22Rv1 (cell line): Measurements from ENCODE around the gene ZNF683.

ENCODE experiments used
- H3K27ac ChIP-seq: fragments of 450-650 bp; 2 replicates; pipeline ENCODE4 v1.5.1; 2017
- ZFX ChIP-seq: fragments of 450-650 bp; IDR thresholded peaks from 2 replicates; pipeline ENCODE4 v1.6.1; 2017; ENCODE audit warnings: antibody characterized with exemption, borderline replicate concordance
- TF ChIP-seq, protein P1 (sequence below): fragments of 450-650 bp; IDR thresholded peaks from 2 replicates; pipeline ENCODE4 v1.5.1; 2017; ENCODE audit warnings: mild to moderate bottlenecking

Gene ZNF683

GRCh38 chr1:26351590-26352337 lies 20.8 kb downstream of the ZNF683 start:
- TF ChIP-seq, protein P1, sequence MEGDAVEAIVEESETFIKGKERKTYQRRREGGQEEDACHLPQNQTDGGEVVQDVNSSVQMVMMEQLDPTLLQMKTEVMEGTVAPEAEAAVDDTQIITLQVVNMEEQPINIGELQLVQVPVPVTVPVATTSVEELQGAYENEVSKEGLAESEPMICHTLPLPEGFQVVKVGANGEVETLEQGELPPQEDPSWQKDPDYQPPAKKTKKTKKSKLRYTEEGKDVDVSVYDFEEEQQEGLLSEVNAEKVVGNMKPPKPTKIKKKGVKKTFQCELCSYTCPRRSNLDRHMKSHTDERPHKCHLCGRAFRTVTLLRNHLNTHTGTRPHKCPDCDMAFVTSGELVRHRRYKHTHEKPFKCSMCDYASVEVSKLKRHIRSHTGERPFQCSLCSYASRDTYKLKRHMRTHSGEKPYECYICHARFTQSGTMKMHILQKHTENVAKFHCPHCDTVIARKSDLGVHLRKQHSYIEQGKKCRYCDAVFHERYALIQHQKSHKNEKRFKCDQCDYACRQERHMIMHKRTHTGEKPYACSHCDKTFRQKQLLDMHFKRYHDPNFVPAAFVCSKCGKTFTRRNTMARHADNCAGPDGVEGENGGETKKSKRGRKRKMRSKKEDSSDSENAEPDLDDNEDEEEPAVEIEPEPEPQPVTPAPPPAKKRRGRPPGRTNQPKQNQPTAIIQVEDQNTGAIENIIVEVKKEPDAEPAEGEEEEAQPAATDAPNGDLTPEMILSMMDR = no peak
- TF ChIP-seq ZFX = no peak
- no peak overlapping the region for H3K27ac ChIP-seq

DNA sequence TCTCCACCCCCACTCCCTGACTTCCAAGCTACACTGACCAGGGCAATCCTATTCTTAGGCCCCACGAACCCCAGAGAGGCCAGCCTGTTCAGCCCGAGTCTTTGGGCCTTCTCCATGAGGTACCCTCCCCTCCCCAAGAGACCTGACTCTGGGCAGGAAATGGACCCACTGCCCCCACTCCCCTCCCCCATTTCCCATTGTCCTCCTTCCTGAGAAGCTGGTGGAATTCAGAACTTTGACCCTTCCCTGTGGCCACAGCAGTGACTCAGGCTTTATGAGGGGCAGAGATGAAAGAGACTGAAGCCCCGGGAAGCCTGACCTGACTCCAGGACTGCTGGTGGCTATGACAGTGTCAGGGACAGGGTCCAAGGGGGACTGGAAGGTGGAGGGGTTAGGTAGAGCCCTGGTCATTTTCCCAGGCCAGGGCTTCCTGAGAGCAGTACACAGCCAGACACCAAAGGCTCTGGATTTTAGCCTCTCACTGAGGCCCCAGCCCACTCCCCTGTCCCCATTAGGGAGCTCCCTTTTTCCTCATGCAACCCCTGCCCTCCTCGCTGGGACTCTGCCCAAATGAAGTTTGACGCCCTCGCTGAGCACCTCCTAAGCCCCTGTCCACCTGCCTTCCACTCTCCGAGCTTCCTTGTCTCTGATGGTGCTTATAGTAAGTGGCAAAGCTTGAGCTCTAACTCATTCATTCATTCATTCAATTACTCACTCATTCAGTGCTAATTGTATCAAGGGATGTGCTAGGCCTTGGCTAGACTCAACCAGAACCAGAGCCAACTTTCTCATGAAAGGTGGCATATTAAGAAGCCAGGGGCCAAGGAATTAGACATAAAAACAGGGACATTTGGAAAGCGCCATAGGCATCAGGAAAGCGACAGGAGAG lies 21.6 kb downstream of the ZNF683 start:
- H3K27ac ChIP-seq = no peak overlapping the region
- TF ChIP-seq ZFX = no peak
- TF ChIP-seq, protein P1 = no peak

DNA sequence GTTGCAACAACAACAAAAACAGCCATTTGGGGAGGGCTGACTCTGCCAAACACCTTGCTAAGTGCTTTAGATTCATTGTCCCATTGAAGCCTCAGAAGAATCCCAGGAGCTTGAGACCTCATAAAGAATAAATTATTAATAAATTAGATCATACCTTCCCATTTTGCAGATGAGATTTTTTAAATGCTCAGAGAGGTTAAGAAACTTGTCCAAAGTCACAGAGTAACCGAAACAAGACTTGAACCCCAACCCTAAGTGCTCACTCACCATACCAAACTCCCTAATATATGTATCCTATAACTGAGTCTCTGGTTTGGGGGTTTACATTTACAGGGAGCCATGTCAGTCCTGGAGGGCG lies 22.2 kb downstream of the ZNF683 start:
- H3K27ac ChIP-seq = no peak overlapping the region
- TF ChIP-seq ZFX = no peak

- no peak overlapping the region for H3K27ac ChIP-seq
- no peak for TF ChIP-seq ZFX
- TF ChIP-seq, protein P1 = no peak
Observed at GRCh38 chr1:26349877-26350244, 22.7 kb downstream of the ZNF683 start.

DNA sequence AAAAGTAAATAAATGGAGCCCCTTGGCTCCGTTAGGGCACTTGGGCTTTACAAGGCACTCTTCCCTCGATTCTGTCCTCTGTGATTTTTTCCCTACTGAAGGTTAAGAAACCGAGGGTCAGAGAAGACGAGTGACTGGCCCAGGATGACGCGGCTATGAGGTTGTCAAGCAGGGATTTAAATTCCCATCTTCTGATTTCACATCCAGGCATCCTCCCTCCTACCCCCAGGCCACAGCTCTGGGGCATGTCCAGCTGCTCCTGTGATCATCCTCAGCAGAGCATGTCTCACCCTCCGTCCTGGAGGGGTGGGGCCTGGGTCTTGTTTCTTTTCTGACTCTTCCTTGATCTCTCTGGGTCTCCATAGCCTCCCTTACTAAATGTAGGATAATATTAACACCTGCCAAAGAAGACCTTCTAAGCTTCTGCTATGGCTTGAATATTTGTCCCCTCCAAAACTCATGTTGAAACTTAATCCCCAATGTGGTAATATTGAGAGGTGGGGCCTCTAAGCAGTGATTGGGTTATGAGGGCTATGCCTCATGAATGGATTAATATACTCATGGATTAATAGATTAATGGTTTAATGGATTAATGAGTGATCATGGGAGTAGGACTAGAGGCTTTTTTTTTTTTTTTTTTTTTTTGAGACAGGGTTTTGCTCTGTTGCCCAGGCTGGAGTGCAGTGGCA lies 23.2 kb downstream of the ZNF683 start:
- no peak overlapping the region for H3K27ac ChIP-seq
- TF ChIP-seq ZFX = no peak
- TF ChIP-seq, protein P1 = no peak

DNA sequence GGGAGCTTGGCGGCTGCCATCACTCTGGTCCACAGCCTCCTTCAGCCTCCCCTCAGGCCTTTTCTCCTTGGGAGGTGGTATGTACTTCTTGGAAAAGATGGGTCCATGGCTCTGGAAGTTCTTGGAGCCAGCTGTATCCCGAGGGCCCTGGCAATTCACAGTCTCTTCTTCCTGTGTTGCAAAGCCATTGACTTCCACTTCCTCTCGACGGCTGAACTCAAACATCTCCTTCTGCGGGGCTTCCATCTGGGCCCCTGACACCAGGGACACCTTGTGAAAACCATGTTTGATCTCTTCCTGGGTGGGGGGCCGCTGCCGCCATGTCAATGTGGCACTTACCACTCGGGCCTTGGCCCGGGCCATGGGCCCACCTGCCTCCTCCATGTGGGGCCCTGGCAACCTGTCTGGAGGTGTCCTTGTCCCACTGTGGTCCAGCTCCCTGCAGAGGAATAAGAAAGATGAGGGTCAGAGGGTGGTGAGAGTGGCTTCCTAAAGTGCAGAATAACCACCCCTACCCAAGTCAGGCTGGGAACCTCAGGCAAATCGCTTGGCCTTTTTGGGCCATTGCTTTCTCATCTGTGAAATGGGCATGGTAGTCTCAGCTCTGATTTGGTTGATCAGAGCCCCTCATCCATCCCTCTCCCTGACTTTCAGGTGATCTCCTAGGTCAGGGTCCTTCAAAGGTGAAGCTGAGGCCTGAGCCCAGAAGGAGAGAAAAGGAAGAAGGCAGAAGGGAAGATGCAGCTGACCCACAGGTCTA lies 26.1 kb downstream of the ZNF683 start:
- TF ChIP-seq, protein P1 = no peak
- TF ChIP-seq ZFX = no peak
- H3K27ac ChIP-seq = no peak overlapping the region

- TF ChIP-seq, protein P1 = no peak
- no peak for TF ChIP-seq ZFX
- no peak overlapping the region for H3K27ac ChIP-seq
Observed at GRCh38 chr1:26345718-26346117, 26.8 kb downstream of the ZNF683 start.
